Right lobe of liver (tissue), 4 donors: Measurements from ENCODE around the gene BRD3OS.

Experiments used
- POLR2A ChIP-seq: fragments of 450-650 bp; IDR thresholded peaks from one replicate; pipeline ENCODE4 v1.6.1; 2017; ENCODE audit warnings: antibody characterized with exemption, mild to moderate bottlenecking
- TF ChIP-seq, protein P1 (sequence below), 4 donors: fragments of 200-600 bp in 3 of 4; fragments of 450-650 bp in 1 of 4; IDR thresholded peaks; one replicate each; pipeline versions ENCODE4 v1.5.1 to v1.8.0; 2016 to 2022; ENCODE audit warnings: antibody characterized with exemption in 4 of 4, mild to moderate bottlenecking in 2 of 4
- donor health status: DM: no; HTN: no; CAD: no.
- donor health status: DM: no; HTN: no; CAD: no.
- donor health status: DM: no; HTN: yes; CAD: no.

- TF ChIP-seq, protein P1, sequence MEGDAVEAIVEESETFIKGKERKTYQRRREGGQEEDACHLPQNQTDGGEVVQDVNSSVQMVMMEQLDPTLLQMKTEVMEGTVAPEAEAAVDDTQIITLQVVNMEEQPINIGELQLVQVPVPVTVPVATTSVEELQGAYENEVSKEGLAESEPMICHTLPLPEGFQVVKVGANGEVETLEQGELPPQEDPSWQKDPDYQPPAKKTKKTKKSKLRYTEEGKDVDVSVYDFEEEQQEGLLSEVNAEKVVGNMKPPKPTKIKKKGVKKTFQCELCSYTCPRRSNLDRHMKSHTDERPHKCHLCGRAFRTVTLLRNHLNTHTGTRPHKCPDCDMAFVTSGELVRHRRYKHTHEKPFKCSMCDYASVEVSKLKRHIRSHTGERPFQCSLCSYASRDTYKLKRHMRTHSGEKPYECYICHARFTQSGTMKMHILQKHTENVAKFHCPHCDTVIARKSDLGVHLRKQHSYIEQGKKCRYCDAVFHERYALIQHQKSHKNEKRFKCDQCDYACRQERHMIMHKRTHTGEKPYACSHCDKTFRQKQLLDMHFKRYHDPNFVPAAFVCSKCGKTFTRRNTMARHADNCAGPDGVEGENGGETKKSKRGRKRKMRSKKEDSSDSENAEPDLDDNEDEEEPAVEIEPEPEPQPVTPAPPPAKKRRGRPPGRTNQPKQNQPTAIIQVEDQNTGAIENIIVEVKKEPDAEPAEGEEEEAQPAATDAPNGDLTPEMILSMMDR (IDR thresholded peaks at IDR 0.05): peak; percentile 97 to 99 (median 98)
- no peak for TF ChIP-seq POLR2A
These were observed 30.8 kb upstream of the BRD3OS start for GRCh38 chr9:133994353-133995011.
